GM12878 (cell line): ENCODE results near the gene PMM1. TPM values are rescaled to one million over a fixed set of nuclear protein-coding genes. Genes with fewer than 3 reads are reported as not detected.

Source experiments
- ATAC-seq: fragments of 200-7000 bp; cut with Tn5 transposase; 3 replicates; pipeline ENCODE4 v1.9.1; 2020; ENCODE audit warnings: mild to moderate bottlenecking, moderate library complexity
- BruUV-seq: library from RNA; stranded (reverse); fragments of 400-500 nt; replicated peaks from 2 replicates; lab custom pipeline; 2021; lab: Mats Ljungman, UMichigan
- CTCF ChIA-PET: fragments of 300-600 bp; sonication (Branson Sonifier 250); formaldehyde crosslinking; extraction: SDS; loops from one replicate; lab custom pipeline; 2021; ENCODE audit warnings: inconsistent platforms; lab: Yijun Ruan, JAX
- POLR2A ChIA-PET: fragments of 350-600 bp; formaldehyde crosslinking; extraction: SDS; loops from one replicate; lab custom pipeline; 2021; ENCODE audit warnings: inconsistent platforms; lab: Charles Lee
- RAD21 ChIA-PET: fragments of 300-600 bp; sonication (Branson Sonifier 250); formaldehyde crosslinking; loops from one replicate; lab custom pipeline; 2023; ENCODE audit warnings: antibody characterized with exemption; ENCODE audit not compliant: unreplicated experiment; lab: Charles Lee
- SMC1A ChIA-PET: fragments of 300-600 bp; sonication (Branson Sonifier 250); formaldehyde crosslinking; loops from one replicate; lab custom pipeline; 2023; ENCODE audit not compliant: unreplicated experiment, uncharacterized antibody; lab: Charles Lee
- DNase-seq: peaks from one replicate; pipeline ENCODE4 v3.0.0-alpha.2; 2011; ENCODE audit warnings: low read depth, low spot score
- FAIRE-seq: peaks from 3 replicates; lab custom pipeline; 2011; peaks lifted over from hg19 to GRCh38; lab: Jason Lieb, UNC
- H2AFZ ChIP-seq: 2 replicates; pipeline ENCODE4 v1.6.0; 2011; ENCODE audit warnings: low read depth, low read length, control low read depth; ENCODE audit not compliant: control insufficient read depth
- H3K27ac ChIP-seq: 2 replicates; pipeline ENCODE4 v1.5.1; 2011; ENCODE audit warnings: control low read depth; ENCODE audit not compliant: control insufficient read depth, insufficient read depth
- H3K27me3 ChIP-seq, 2 experiments: replicated peaks in 1 of 2; 2 replicates each; pipeline versions ENCODE4 v1.6.0 to v1.6.1; 2011; ENCODE audit warnings: low read length in 1 of 2; ENCODE audit not compliant: control insufficient read depth in 2 of 2, insufficient read depth in 2 of 2
- H3K36me3 ChIP-seq, 2 experiments: 2 replicates each; pipeline ENCODE4 v1.5.1; 2011; ENCODE audit warnings: low read length in 1 of 2; ENCODE audit not compliant: control insufficient read depth in 2 of 2, insufficient read depth in 2 of 2
- H3K4me1 ChIP-seq: 2 replicates; pipeline ENCODE4 v1.6.1; 2011; ENCODE audit warnings: mild to moderate bottlenecking, low read length, moderate library complexity, mixed read lengths; ENCODE audit not compliant: control insufficient read depth, insufficient read depth
- H3K4me2 ChIP-seq: 2 replicates; pipeline ENCODE4 v1.6.0; 2011; ENCODE audit warnings: control low read depth; ENCODE audit not compliant: control insufficient read depth, insufficient read depth
- H3K4me3 ChIP-seq: fragments of 200-600 bp; sonication (generic); 2 replicates; pipeline ENCODE4 v1.5.1; 2016
- H3K79me2 ChIP-seq: 2 replicates; pipeline ENCODE4 v1.6.0; 2011; ENCODE audit warnings: low read length; ENCODE audit not compliant: control insufficient read depth, insufficient read depth
- H3K9ac ChIP-seq: 2 replicates; pipeline ENCODE4 v1.8.0; 2011; ENCODE audit warnings: low read length, control low read depth, mixed read lengths; ENCODE audit not compliant: control insufficient read depth, insufficient read depth
- H3K9me3 ChIP-seq: replicated peaks from 3 replicates; pipeline ENCODE4 v1.5.1; 2011; ENCODE audit warnings: mild to moderate bottlenecking, low read length; ENCODE audit not compliant: control insufficient read depth, insufficient read depth
- H4K20me1 ChIP-seq: 2 replicates; pipeline ENCODE4 v1.6.0; 2011; ENCODE audit not compliant: control insufficient read depth, insufficient read depth
- ETV6 ChIP-seq, 2 experiments: fragments of 450-650 bp in 1 of 2; IDR thresholded peaks in 1 of 2; conservative IDR thresholded peaks in 1 of 2; 2 replicates each; pipeline ENCODE4 v1.6.1; 2014; ENCODE audit warnings: antibody characterized with exemption in 1 of 2, borderline replicate concordance in 1 of 2, low read depth in 1 of 2, mild to moderate bottlenecking in 1 of 2, moderate library complexity in 1 of 2
- FOXM1 ChIP-seq: IDR thresholded peaks from 2 replicates; pipeline ENCODE4 v1.6.1; 2012; ENCODE audit warnings: low read depth, mild to moderate bottlenecking, inconsistent platforms, low read length, moderate library complexity
- GATAD2B ChIP-seq: fragments of 450-650 bp; conservative IDR thresholded peaks from 2 replicates; pipeline ENCODE4 v1.6.1; 2017; ENCODE audit warnings: low read depth, mild to moderate bottlenecking, moderate library complexity
- POLR2A ChIP-seq: IDR thresholded peaks from 2 replicates; pipeline ENCODE4 v1.6.1; 2011; ENCODE audit warnings: low read depth, mild to moderate bottlenecking, low read length
- POLR2AphosphoS2 ChIP-seq: IDR thresholded peaks from 2 replicates; pipeline ENCODE4 v1.6.1; 2011; ENCODE audit warnings: low read depth, mild to moderate bottlenecking, low read length, improper control_type of control experiment, moderate library complexity
- YBX1 ChIP-seq: fragments of 450-650 bp; IDR thresholded peaks from 2 replicates; pipeline ENCODE4 v1.6.1; 2016; ENCODE audit warnings: antibody characterized with exemption
- WGBS: methylation state at CpG from one replicate; pipeline ENCODE4 v1.1.6; 2016; ENCODE audit warnings: low lambda C conversion rate; ENCODE audit not compliant: insufficient replicate concordance, insufficient coverage; ENCODE audit errors: missing lambda C conversion rate; 5-methylcytosine and 5-hydroxymethylcytosine counted together
- in situ Hi-C: fragments of 300-500 bp; cut with MboI; formaldehyde crosslinking; loops from 9 replicates; pipeline ENCODE4 v1.14.3; 2018; ENCODE audit warnings: mixed read lengths
- intact Hi-C: fragments of 100-400 bp; cut with micrococcal nuclease; formaldehyde crosslinking; loops from one replicate; pipeline ENCODE4 v1.14.2; 2022; ENCODE audit not compliant: unreplicated experiment
- polyA plus RNA-seq, 11 experiments: library from polyadenylated mRNA; depleted of rRNA in 4 of 11; unstranded in 6 of 11; stranded (reverse) in 5 of 11; fragments of >200 nt; fragmentation: Nextera tagmentation in 4 of 11; fragmentation: Illumina TruSeq in 1 of 11; extraction: Ambion mirVana in 4 of 11; extraction: Trizol in 1 of 11; gene quantifications; 1 replicate in 1 of 11; 2 replicates in 10 of 11; pipeline versions ENCODE4 v1.2.1 to v1.2.3, GENCODE V29; 2011 to 2016; ENCODE audit warnings: inconsistent platforms in 2 of 11, missing spikeins in 2 of 11, low read depth in 1 of 11
- total RNA-seq, 4 experiments: library from RNA; depleted of rRNA in 3 of 4; stranded (reverse); fragments of >200 nt in 3 of 4; fragmentation: Illumina TruSeq in 1 of 4; extraction: Trizol in 1 of 4; gene quantifications; 2 replicates each; pipeline versions ENCODE4 v1.2.1 to v1.2.3, GENCODE V29; 2013 to 2021

The PMM1 gene
- total and polyA plus RNA-seq, 10 of the 15 experiments (the other 5 are each of a cell fraction or from before 2014, with no cell fraction given), result 8.2 to 32.2 (median 16.9) TPM

DNA sequence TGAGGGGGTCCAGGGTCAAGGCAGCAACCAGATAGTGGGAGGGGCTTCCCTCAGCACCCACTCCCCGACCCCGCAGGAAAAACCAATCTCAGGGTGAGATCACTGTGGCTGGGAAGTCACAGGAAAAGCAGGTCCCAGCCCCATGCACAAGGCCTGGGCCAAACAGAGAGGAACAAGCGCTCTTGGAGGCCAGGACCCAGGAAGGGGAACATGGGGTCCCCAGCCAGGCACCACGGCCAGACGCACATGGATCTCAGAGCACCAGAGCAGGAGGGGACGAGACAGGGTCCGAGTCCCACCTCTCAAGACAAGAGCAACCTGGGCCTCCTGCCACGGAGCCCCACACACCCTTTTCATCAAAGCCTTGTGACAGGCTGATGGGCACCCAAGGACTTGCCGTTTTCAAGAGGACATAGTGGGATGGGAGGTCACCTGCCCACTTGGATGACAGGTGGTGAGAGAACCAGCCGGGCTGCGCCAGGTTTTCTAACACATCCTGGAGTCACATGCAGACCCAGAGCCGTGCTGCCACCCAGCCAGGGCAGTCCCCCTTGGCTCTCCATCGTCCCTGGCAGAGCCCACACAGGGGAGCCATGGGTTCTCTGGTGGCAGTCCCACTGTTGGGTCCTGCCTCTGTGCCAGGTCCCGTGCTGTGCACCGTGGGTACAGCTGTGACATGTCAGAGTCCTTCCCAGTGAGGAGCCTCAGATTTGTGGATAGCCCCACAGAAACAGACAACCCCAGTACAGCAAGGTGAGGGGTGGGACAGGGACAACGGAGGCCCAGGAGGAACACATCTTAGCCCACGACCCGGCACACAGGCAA lies 58.5 kb downstream of the PMM1 start:
- POLR2A ChIA-PET, result interaction anchor here (1.4 kb wide), 1 partner anchor 17 kb away, joined by 3 read pairs; no protein-coding TSS in a partner anchor
- no peaks in the 10 kb centered on the region; the same call in 1 of the 2 replicates for H4K20me1 ChIP-seq
- H3K4me1 ChIP-seq, result no peaks in the 10 kb centered on the region
- no peak overlapping the region for H3K4me3 ChIP-seq
- no peaks in the 10 kb centered on the region for H3K9me3 ChIP-seq
- intact Hi-C loops (no loop called here), in situ Hi-C loops (no loop called here)
- DNase-seq (no peak), ATAC-seq (no peak), FAIRE-seq (no peak)
- RAD21 ChIA-PET, result interaction anchor here (0.9 kb wide), 1 partner anchor 127 kb away, joined by 4 read pairs; no protein-coding TSS in a partner anchor
- H3K27me3 ChIP-seq, result no peaks in the 10 kb centered on the region
- CTCF ChIA-PET, result interaction anchor here (0.9 to 2.3 kb wide), 2 partner anchors 9 to 128 kb away, joined by 3 to 27 read pairs; no protein-coding TSS in a partner anchor
- peaks cover 38 to 49% of the 10 kb centered on the region in 2 experiments for H3K36me3 ChIP-seq
- no peak overlapping the region for H2AFZ ChIP-seq
- TF ChIP-seq POLR2AphosphoS2 (peak; percentile 40; the same call in 1 of the 2 replicates), ETV6 (conservative IDR thresholded peaks at IDR 0.05 in 1 of 2, IDR thresholded peaks at IDR 0.05 in 1 of 2; ENCODE audit: borderline replicate concordance in 1 of 2, low read depth in 1 of 2) (no peak), POLR2A (peak; percentile 62), FOXM1 (no peak), YBX1 (no peak), GATAD2B (no peak)
- H3K9ac ChIP-seq, result no peak overlapping the region
- H3K4me2 ChIP-seq, result no peak overlapping the region
- H3K27ac ChIP-seq, result no peak overlapping the region
- no TSS peak for BruUV-seq
- H3K79me2 ChIP-seq, result no peaks in the 10 kb centered on the region
- SMC1A ChIA-PET, result interaction anchor here (0.7 kb wide), 1 partner anchor 129 kb away, joined by 3 read pairs; no protein-coding TSS in a partner anchor
- WGBS, result 85% methylated on average over 18 of the region's 18 CpGs
